ENCODE data around the gene PPFIBP2.

PPFIBP2 gene

GRCh38 chr11:7524462-7525235 lies 10.8 kb downstream of the PPFIBP2 start:
- DNase-seq (ENCODE audit: extremely low read depth in 1 of 2, low read depth in 1 of 2), result no peak

- no peak for DNase-seq (ENCODE audit: extremely low read depth in 1 of 2, low read depth in 1 of 2)
Measured at GRCh38 chr11:7525424-7525823, 11.6 kb downstream of the PPFIBP2 start.

- no peak for DNase-seq (ENCODE audit: extremely low read depth in 1 of 2, low read depth in 1 of 2)
Measured at GRCh38 chr11:7527029-7527428, 13.2 kb downstream of the PPFIBP2 start.

- no peak for DNase-seq (ENCODE audit: extremely low read depth in 1 of 2, low read depth in 1 of 2)
Measured at GRCh38 chr11:7528514-7529049, 14.8 kb downstream of the PPFIBP2 start.

- DNase-seq (ENCODE audit: extremely low read depth in 1 of 2, low read depth in 1 of 2), result no peak
Measured at GRCh38 chr11:7530013-7530640, 16.3 kb downstream of the PPFIBP2 start.

- DNase-seq (ENCODE audit: extremely low read depth in 1 of 2, low read depth in 1 of 2), result no peak
Measured at GRCh38 chr11:7531011-7531410, 17.2 kb downstream of the PPFIBP2 start.

- DNase-seq (ENCODE audit: extremely low read depth in 1 of 2, low read depth in 1 of 2), result no peak
Measured at GRCh38 chr11:7532405-7533145, 18.8 kb downstream of the PPFIBP2 start.

GRCh38 chr11:7533199-7534041 lies 19.6 kb downstream of the PPFIBP2 start:
- DNase-seq (ENCODE audit: extremely low read depth in 1 of 2, low read depth in 1 of 2), result no peak

GRCh38 chr11:7534042-7534378 lies 20.2 kb downstream of the PPFIBP2 start:
- DNase-seq (ENCODE audit: extremely low read depth in 1 of 2, low read depth in 1 of 2), result no peak

- no peak for DNase-seq (ENCODE audit: extremely low read depth in 1 of 2, low read depth in 1 of 2)
Measured at GRCh38 chr11:7536100-7536499, 22.3 kb downstream of the PPFIBP2 start.

- DNase-seq (ENCODE audit: extremely low read depth in 1 of 2, low read depth in 1 of 2), result no peak
Measured at GRCh38 chr11:7537265-7537664, 23.5 kb downstream of the PPFIBP2 start.

GRCh38 chr11:7538031-7538430 lies 24.2 kb downstream of the PPFIBP2 start:
- no peak for DNase-seq (ENCODE audit: extremely low read depth in 1 of 2, low read depth in 1 of 2)

GRCh38 chr11:7538466-7539454 lies 25.0 kb downstream of the PPFIBP2 start:
- no peak for DNase-seq (ENCODE audit: extremely low read depth in 1 of 2, low read depth in 1 of 2)

GRCh38 chr11:7540830-7541555 lies 27.2 kb downstream of the PPFIBP2 start:
- no peak for DNase-seq (ENCODE audit: extremely low read depth in 1 of 2, low read depth in 1 of 2)

GRCh38 chr11:7543302-7543701 lies 29.5 kb downstream of the PPFIBP2 start:
- no peak for DNase-seq (ENCODE audit: extremely low read depth in 1 of 2, low read depth in 1 of 2)

GRCh38 chr11:7544021-7544420 lies 30.2 kb downstream of the PPFIBP2 start:
- no peak for DNase-seq (ENCODE audit: extremely low read depth in 1 of 2, low read depth in 1 of 2)

GRCh38 chr11:7545611-7546010 lies 31.8 kb downstream of the PPFIBP2 start:
- DNase-seq (ENCODE audit: extremely low read depth in 1 of 2, low read depth in 1 of 2), result no peak

- no peak for DNase-seq (ENCODE audit: extremely low read depth in 1 of 2, low read depth in 1 of 2)
Measured at GRCh38 chr11:7546324-7546791, 32.6 kb downstream of the PPFIBP2 start.

GRCh38 chr11:7547687-7548086 lies 33.9 kb downstream of the PPFIBP2 start:
- DNase-seq (ENCODE audit: extremely low read depth in 1 of 2, low read depth in 1 of 2), result no peak

All from activated CD8-positive, alpha-beta memory T cell treated with anti-CD3 and anti-CD28 coated beads for 1 hour (primary cell).